HL-60 (cell line): Measurements from ENCODE around the gene KCNQ1OT1.

Experiments
- DNase-seq, 2 experiments: peaks; one replicate each; pipeline ENCODE4 v3.0.0-alpha.2; 2010 to 2020; ENCODE audit warnings: low read depth in 1 of 2, low spot score in 1 of 2
- H3K27ac ChIP-seq: fragments of 250-450 bp; sonication (Bioruptor Pico); replicated peaks from 2 replicates; pipeline ENCODE4 v1.5.1; 2020; ENCODE audit warnings: mild to moderate bottlenecking, moderate library complexity
- H3K27me3 ChIP-seq: fragments of 250-450 bp; sonication (Bioruptor Pico); 2 replicates; pipeline ENCODE4 v1.5.1; 2021; ENCODE audit warnings: mild to moderate bottlenecking, moderate library complexity; ENCODE audit not compliant: insufficient read depth, poor library complexity, severe bottlenecking
- H3K4me3 ChIP-seq: replicated peaks from 2 replicates; pipeline ENCODE4 v1.5.1; 2011; ENCODE audit warnings: mild to moderate bottlenecking, control low read depth, low read length; ENCODE audit not compliant: insufficient read depth
- CTCF ChIP-seq: IDR thresholded peaks from one replicate; pipeline ENCODE4 v1.5.1; 2011; ENCODE audit warnings: low read length, control low read depth, inconsistent platforms; ENCODE audit not compliant: insufficient read depth
- GABPA ChIP-seq: IDR thresholded peaks from 2 replicates; pipeline ENCODE4 v1.6.1; 2012; ENCODE audit warnings: low read depth
- POLR2AphosphoS5 ChIP-seq: IDR thresholded peaks from 2 replicates; pipeline ENCODE4 v1.6.1; 2012; ENCODE audit warnings: low read depth
- REST ChIP-seq: IDR thresholded peaks from 2 replicates; pipeline ENCODE4 v1.6.1; 2012; ENCODE audit warnings: low read depth; ENCODE audit not compliant: insufficient replicate concordance
- SPI1 ChIP-seq: IDR thresholded peaks from 2 replicates; pipeline ENCODE4 v1.6.1; 2012; ENCODE audit warnings: low read depth, mild to moderate bottlenecking, borderline replicate concordance

Gene KCNQ1OT1

DNA sequence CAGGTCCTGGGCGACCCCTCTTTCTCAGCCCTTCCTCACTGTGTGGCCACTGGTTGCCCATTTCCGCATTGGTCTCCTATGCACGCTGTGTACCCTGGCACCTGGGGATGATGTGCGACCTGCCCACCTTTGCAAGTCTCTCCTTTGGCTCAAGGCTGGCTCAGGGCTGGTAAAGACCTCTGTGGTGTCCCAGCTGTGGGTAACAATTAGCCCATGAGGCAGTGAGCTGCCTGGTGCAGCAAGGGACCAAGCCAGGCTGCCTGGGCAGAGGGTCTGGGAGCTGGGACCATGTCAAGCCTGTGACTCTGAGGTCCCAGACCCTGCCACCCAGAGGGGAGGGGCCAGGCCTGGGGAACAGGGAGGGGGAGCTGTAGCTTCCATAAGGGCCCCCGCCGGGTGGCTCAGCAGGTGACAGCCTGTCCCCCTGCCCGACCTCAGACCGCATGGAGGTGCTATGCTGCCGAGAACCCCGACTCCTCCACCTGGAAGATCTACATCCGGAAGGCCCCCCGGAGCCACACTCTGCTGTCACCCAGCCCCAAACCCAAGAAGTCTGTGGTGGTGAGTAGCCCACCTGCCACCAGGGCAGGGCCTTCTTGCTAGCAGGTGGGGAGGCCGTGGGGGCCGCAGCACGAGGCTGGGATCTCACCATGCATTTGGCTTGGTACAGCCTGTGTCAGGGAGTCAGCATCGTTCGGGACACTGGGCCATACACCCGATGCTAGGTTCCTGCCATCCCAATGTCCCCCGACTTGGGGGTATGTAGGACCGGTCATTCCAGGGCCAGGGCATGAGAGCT is 112.5 kb downstream of the KCNQ1OT1 start:
- Histone ChIP-seq H3K27me3 (no peaks in the 10 kb centered on the region), H3K4me3 (no peak overlapping the region), H3K27ac (no peak overlapping the region)
- no peak for DNase-seq
- TF ChIP-seq SPI1 (no peak), CTCF (no peak), REST (no peak), GABPA (no peak), POLR2AphosphoS5 (no peak)

DNA sequence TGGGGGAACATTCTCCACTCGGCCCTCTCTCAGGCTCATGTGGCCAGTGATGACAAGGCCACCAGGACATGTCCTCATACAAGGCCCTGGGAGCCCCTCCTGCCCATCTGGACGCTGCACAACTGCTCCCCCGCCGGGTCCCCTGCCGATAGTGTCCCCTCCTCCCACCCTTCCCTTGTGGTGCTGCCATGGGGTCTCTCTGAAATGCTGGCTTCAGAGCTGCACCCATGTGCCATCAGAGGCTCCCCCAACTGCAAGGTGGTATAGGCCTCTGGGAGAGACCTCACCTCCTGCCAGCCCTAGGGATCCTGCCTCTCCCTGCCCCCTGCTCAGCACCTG is 113.0 kb downstream of the KCNQ1OT1 start:
- H3K27me3 ChIP-seq = no peaks in the 10 kb centered on the region
- TF ChIP-seq CTCF (no peak), SPI1 (no peak), GABPA (no peak), REST (no peak), POLR2AphosphoS5 (no peak)
- H3K27ac ChIP-seq = no peak overlapping the region
- DNase-seq = no peak
- H3K4me3 ChIP-seq = no peak overlapping the region

- no peaks in the 10 kb centered on the region for H3K27me3 ChIP-seq
- no peak for DNase-seq
- H3K4me3 ChIP-seq = no peak overlapping the region
- no peak for TF ChIP-seq POLR2AphosphoS5
- no peak for TF ChIP-seq REST
- no peak overlapping the region for H3K27ac ChIP-seq
Observed at GRCh38 chr11:2586087-2586792, 113.6 kb downstream of the KCNQ1OT1 start.
